Stimulated activated CD8-positive, alpha-beta memory T cell treated with anti-CD3 and anti-CD28 coated beads, Interleukin-7, amount 100 ng/mL, for 24 hours (primary cell): Measurements from ENCODE around the gene STIM1.

Experiments used
- DNase-seq: peaks from one replicate; pipeline ENCODE4 v3.0.0-alpha.2; 2020; ENCODE audit warnings: low read depth

STIM1 gene

GRCh38 chr11:3916962-3917361, 61.5 kb downstream of the STIM1 start:
- no peak for DNase-seq

GRCh38 chr11:3920148-3920852, 64.8 kb downstream of the STIM1 start:
- peak; percentile 61 for DNase-seq

- DNase-seq = no peak
Measured at GRCh38 chr11:3922056-3922455, 66.6 kb downstream of the STIM1 start.

- DNase-seq = no peak
Measured at GRCh38 chr11:3925513-3925912, 70.0 kb downstream of the STIM1 start.

GRCh38 chr11:3926458-3927095, 71.1 kb downstream of the STIM1 start:
- DNase-seq = no peak

- no peak for DNase-seq
Measured at GRCh38 chr11:3927129-3927796, 71.8 kb downstream of the STIM1 start.

GRCh38 chr11:3929232-3929631, 73.8 kb downstream of the STIM1 start:
- DNase-seq = no peak

GRCh38 chr11:3929649-3930048, 74.2 kb downstream of the STIM1 start:
- no peak for DNase-seq

- no peak for DNase-seq
Measured at GRCh38 chr11:3932698-3933097, 77.2 kb downstream of the STIM1 start.

GRCh38 chr11:3933165-3933628, 77.7 kb downstream of the STIM1 start:
- no peak for DNase-seq

GRCh38 chr11:3934658-3935057, 79.2 kb downstream of the STIM1 start:
- no peak for DNase-seq

GRCh38 chr11:3936517-3936916, 81.1 kb downstream of the STIM1 start:
- no peak for DNase-seq

GRCh38 chr11:3939211-3939610, 83.7 kb downstream of the STIM1 start:
- no peak for DNase-seq

GRCh38 chr11:3939651-3940190, 84.3 kb downstream of the STIM1 start:
- no peak for DNase-seq

GRCh38 chr11:3942160-3942955, 86.9 kb downstream of the STIM1 start:
- no peak for DNase-seq

GRCh38 chr11:3942956-3943497, 87.6 kb downstream of the STIM1 start:
- DNase-seq = no peak

GRCh38 chr11:3944198-3944597, 88.7 kb downstream of the STIM1 start:
- no peak for DNase-seq

GRCh38 chr11:3946455-3947017, 91.1 kb downstream of the STIM1 start:
- no peak for DNase-seq

- DNase-seq = no peak
Measured at GRCh38 chr11:3947061-3947460, 91.6 kb downstream of the STIM1 start.

GRCh38 chr11:3949125-3949524, 93.7 kb downstream of the STIM1 start:
- DNase-seq = no peak

GRCh38 chr11:3950996-3951660, 95.7 kb downstream of the STIM1 start:
- no peak for DNase-seq
